BJ (cell line): Measurements from ENCODE around the gene NUDCD2. TPM values are rescaled to one million over a fixed set of nuclear protein-coding genes. Genes with fewer than 3 reads are reported as not detected.

Experiments used
- CTCF ChIA-PET: fragments of 350-600 bp; formaldehyde crosslinking; extraction: SDS; loops from one replicate; lab custom pipeline; 2021; ENCODE audit warnings: antibody characterized with exemption, inconsistent platforms; lab: Yijun Ruan, JAX
- POLR2A ChIA-PET: fragments of 300-600 bp; sonication (Branson Sonifier 250); formaldehyde crosslinking; extraction: SDS; loops from one replicate; lab custom pipeline; 2021; ENCODE audit warnings: antibody characterized with exemption; lab: Charles Lee
- DNase-seq: peaks from one replicate; pipeline ENCODE4 v3.0.0-alpha.2; 2011; ENCODE audit warnings: low read depth
- H3K27me3 ChIP-seq: 2 replicates; pipeline ENCODE4 v1.6.0; 2011; ENCODE audit warnings: low read length; ENCODE audit not compliant: control insufficient read depth, insufficient read depth
- H3K36me3 ChIP-seq: 2 replicates; pipeline ENCODE4 v1.5.1; 2011; ENCODE audit warnings: low read length; ENCODE audit not compliant: control insufficient read depth, insufficient read depth
- H3K4me3 ChIP-seq: 2 replicates; pipeline ENCODE4 v1.5.1; 2011; ENCODE audit warnings: low read depth, mild to moderate bottlenecking, control low read depth, low read length
- CTCF ChIP-seq: IDR thresholded peaks from 2 replicates; pipeline ENCODE4 v1.5.1; 2011; ENCODE audit warnings: low read depth, mild to moderate bottlenecking, control low read depth, inconsistent platforms, low read length, moderate library complexity; ENCODE audit not compliant: insufficient read depth
- polyA plus RNA-seq: library from polyadenylated mRNA; depleted of rRNA; stranded (reverse); fragments of >200 nt; gene quantifications from 2 replicates; pipeline ENCODE4 v1.2.3, GENCODE V29; 2011

Gene NUDCD2
- polyA plus RNA-seq, 1 experiment: 2.5 TPM

GRCh38 chr5:163489055-163489744 lies 29.3 kb upstream of the NUDCD2 start:
- TF ChIP-seq CTCF: peak; percentile 49
- Histone ChIP-seq H3K27me3 (no peaks in the 10 kb centered on the region), H3K4me3 (no peak overlapping the region), H3K36me3 (no peaks in the 10 kb centered on the region)
- DNase-seq: no peak
- POLR2A ChIA-PET: no interaction called here
- CTCF ChIA-PET: interaction anchor here (0.8 to 3.1 kb wide), 9 partner anchors 9 to 29 kb away, joined by 3 to 12 read pairs (median 4); partner anchors contain the start of genes HMMR, MAT2B and NUDCD2

DNA sequence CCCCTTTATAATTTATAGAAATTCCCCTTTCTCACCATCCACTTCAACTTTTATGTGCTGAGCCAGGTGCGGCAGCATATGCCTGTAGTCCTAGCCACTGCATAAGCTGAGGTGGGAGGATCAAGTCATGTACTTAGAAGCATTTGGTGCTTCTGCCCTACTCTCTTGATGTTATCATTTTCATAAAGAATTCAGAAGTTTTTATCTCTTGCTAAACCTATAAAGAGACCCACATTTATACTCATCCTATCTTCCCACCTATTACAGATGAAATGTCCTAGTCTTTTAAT lies 19.0 kb upstream of the NUDCD2 start:
- Histone ChIP-seq H3K27me3 (no peaks in the 10 kb centered on the region), H3K36me3 (no peaks in the 10 kb centered on the region), H3K4me3 (no peak overlapping the region)
- DNase-seq: no peak
- ChIA-PET CTCF (no interaction called here), POLR2A (no interaction called here)
- TF ChIP-seq CTCF: no peak

- TF ChIP-seq CTCF: no peak
- ChIA-PET POLR2A (no interaction called here), CTCF (interaction anchor here (1.0 kb wide), 1 partner anchor 11 kb away, joined by 3 read pairs; no protein-coding TSS in a partner anchor)
- Histone ChIP-seq H3K36me3 (no peaks in the 10 kb centered on the region), H3K27me3 (no peaks in the 10 kb centered on the region), H3K4me3 (no peak overlapping the region)
- no peak for DNase-seq
Observed at GRCh38 chr5:163478126-163478981, 18.5 kb upstream of the NUDCD2 start.

DNA sequence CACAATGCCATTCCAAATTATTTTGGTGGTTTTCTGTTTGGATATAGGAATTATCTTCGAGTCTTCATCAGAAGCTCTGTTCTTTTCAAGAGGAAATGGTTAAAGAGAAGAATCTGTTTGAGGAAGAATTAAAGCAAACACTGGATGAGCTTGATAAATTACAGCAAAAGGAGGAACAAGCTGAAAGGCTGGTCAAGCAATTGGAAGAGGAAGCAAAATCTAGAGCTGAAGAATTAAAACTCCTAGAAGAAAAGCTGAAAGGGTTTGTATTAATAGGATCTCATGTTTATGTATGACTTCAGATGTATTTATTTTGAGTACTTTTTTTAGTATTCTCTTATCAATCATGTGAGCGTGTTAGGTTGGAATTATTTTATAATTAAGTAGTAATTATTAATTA lies 15.5 kb upstream of the NUDCD2 start:
- no peaks in the 10 kb centered on the region for H3K27me3 ChIP-seq
- ChIA-PET POLR2A (no interaction called here), CTCF (interaction anchor here (0.7 to 1.4 kb wide), 3 partner anchors 9 to 30 kb away, joined by 3 read pairs; partner anchors contain the start of gene MAT2B)
- TF ChIP-seq CTCF: no peak
- no peak for DNase-seq
- H3K4me3 ChIP-seq: no peak overlapping the region
- H3K36me3 ChIP-seq: no peaks in the 10 kb centered on the region

- CTCF ChIA-PET: interaction anchor here (0.8 to 2.1 kb wide), 10 partner anchors 9 to 35 kb away, joined by 3 to 12 read pairs (median 6); partner anchors contain the start of genes HMMR, MAT2B and NUDCD2
- Histone ChIP-seq H3K36me3 (no peaks in the 10 kb centered on the region), H3K27me3 (no peaks in the 10 kb centered on the region), H3K4me3 (no peak overlapping the region)
- DNase-seq: no peak
- peak; percentile 42; the same call in 1 of the 2 replicates for TF ChIP-seq CTCF
- POLR2A ChIA-PET: no interaction called here
Observed at GRCh38 chr5:163473635-163474243, 13.8 kb upstream of the NUDCD2 start.
